ENCODE measurements around the gene TOMM20.
A peak's percentile ranks its signal among the peaks of the same experiment; 100 is the strongest.
"Not testable (repeated sequence)": the region's sequence is repeated elsewhere in the genome, so short reads cannot be mapped to it uniquely, and the experiment has no call there.

TOMM20 gene

GRCh38 chr1:235100194-235100772 lies 28.4 kb downstream of the TOMM20 start:
- no peak for DNase-seq

GRCh38 chr1:235098991-235099390 lies 29.6 kb downstream of the TOMM20 start:
- no peak for DNase-seq

- no peak for DNase-seq
Measured at GRCh38 chr1:235098547-235098946, 30.1 kb downstream of the TOMM20 start.

GRCh38 chr1:235097501-235097900 lies 31.1 kb downstream of the TOMM20 start:
- not testable (repeated sequence) for DNase-seq

GRCh38 chr1:235095938-235096562 lies 32.6 kb downstream of the TOMM20 start:
- DNase-seq: no peak

GRCh38 chr1:235093696-235094592 lies 34.7 kb downstream of the TOMM20 start:
- peak; percentile 92 for DNase-seq

GRCh38 chr1:235093013-235093695 lies 35.5 kb downstream of the TOMM20 start:
- DNase-seq: peak; percentile 64

GRCh38 chr1:235092415-235092814 lies 36.2 kb downstream of the TOMM20 start:
- not testable (repeated sequence) for DNase-seq

GRCh38 chr1:235092045-235092406 lies 36.6 kb downstream of the TOMM20 start:
- DNase-seq: not testable (repeated sequence)

- not testable (repeated sequence) for DNase-seq
Measured at GRCh38 chr1:235091319-235092044, 37.2 kb downstream of the TOMM20 start.

GRCh38 chr1:235090406-235091069 lies 38.1 kb downstream of the TOMM20 start:
- DNase-seq: peak; percentile 74

GRCh38 chr1:235088907-235089306 lies 39.7 kb downstream of the TOMM20 start:
- DNase-seq: no peak

- peak; percentile 53 for DNase-seq
Measured at GRCh38 chr1:235088430-235088829, 40.2 kb downstream of the TOMM20 start.

- no peak for DNase-seq
Measured at GRCh38 chr1:235087906-235088305, 40.7 kb downstream of the TOMM20 start.

GRCh38 chr1:235085411-235086117 lies 43.1 kb downstream of the TOMM20 start:
- not testable (repeated sequence) for DNase-seq

- not testable (repeated sequence) for DNase-seq
Measured at GRCh38 chr1:235080788-235081187, 47.8 kb downstream of the TOMM20 start.

GRCh38 chr1:235080297-235080657 lies 48.4 kb downstream of the TOMM20 start:
- DNase-seq: not testable (repeated sequence)

- DNase-seq: no peak
Measured at GRCh38 chr1:235079443-235080296, 49.0 kb downstream of the TOMM20 start.

- no peak for DNase-seq
Measured at GRCh38 chr1:235078480-235079381, 49.9 kb downstream of the TOMM20 start.
